Activated effector memory CD4-positive, alpha-beta T cell treated with anti-CD3 and anti-CD28 coated beads, Interleukin-2, amount 50 U/mL, for 16 hours (primary cell): Measurements from ENCODE around the gene GPR132.
"Not testable (repeated sequence)": the region's sequence is repeated elsewhere in the genome, so short reads cannot be mapped to it uniquely, and the experiment has no call there.

Source experiments
- DNase-seq: peaks from one replicate; pipeline ENCODE4 v3.0.0-alpha.2; 2020

The GPR132 gene

GRCh38 chr14:105065280-105066228 lies at the start of gene GPR132:
GPR132 (minus strand) TSS chr14:105065430; CDS start chr14:105055420, 10,010 bp downstream.
- peak; percentile 95 for DNase-seq

- DNase-seq, result not testable (repeated sequence)
Observed at GRCh38 chr14:105109243-105109642, 44.0 kb upstream of the GPR132 start.

GRCh38 chr14:105108516-105108864 lies 43.3 kb upstream of the GPR132 start:
- DNase-seq, result no peak

- no peak for DNase-seq
Observed at GRCh38 chr14:105107781-105108515, 42.7 kb upstream of the GPR132 start.

- no peak for DNase-seq
Observed at GRCh38 chr14:105107351-105107750, 42.1 kb upstream of the GPR132 start.

GRCh38 chr14:105105158-105105557 lies 39.9 kb upstream of the GPR132 start:
- no peak for DNase-seq

- no peak for DNase-seq
Observed at GRCh38 chr14:105102893-105103292, 37.7 kb upstream of the GPR132 start.

GRCh38 chr14:105102361-105102870 lies 37.2 kb upstream of the GPR132 start:
- no peak for DNase-seq

GRCh38 chr14:105100910-105101309 lies 35.7 kb upstream of the GPR132 start:
- no peak for DNase-seq

GRCh38 chr14:105099778-105100177 lies 34.5 kb upstream of the GPR132 start:
- DNase-seq, result no peak

GRCh38 chr14:105098316-105098715 lies 33.1 kb upstream of the GPR132 start:
- no peak for DNase-seq

GRCh38 chr14:105097794-105098127 lies 32.5 kb upstream of the GPR132 start:
- no peak for DNase-seq

- no peak for DNase-seq
Observed at GRCh38 chr14:105096206-105096875, 31.1 kb upstream of the GPR132 start.

- DNase-seq, result no peak
Observed at GRCh38 chr14:105095236-105095805, 30.1 kb upstream of the GPR132 start.

- DNase-seq, result no peak
Observed at GRCh38 chr14:105094193-105094907, 29.1 kb upstream of the GPR132 start.

GRCh38 chr14:105093431-105094192 lies 28.4 kb upstream of the GPR132 start:
- peak; percentile 88 for DNase-seq

- peak; percentile 88 for DNase-seq
Observed at GRCh38 chr14:105093038-105093430, 27.8 kb upstream of the GPR132 start.

GRCh38 chr14:105092171-105093037 lies 27.2 kb upstream of the GPR132 start:
- DNase-seq, result no peak

GRCh38 chr14:105091517-105092170 lies 26.4 kb upstream of the GPR132 start:
- DNase-seq, result no peak

- DNase-seq, result no peak
Observed at GRCh38 chr14:105091054-105091516, 25.9 kb upstream of the GPR132 start.
